Gastrocnemius medialis (tissue), 4 donors: ENCODE data around the gene CDC42. TPM values are rescaled to one million over a fixed set of nuclear protein-coding genes. Genes with fewer than 3 reads are reported as not detected.
A peak's percentile ranks its signal among the peaks of the same experiment; 100 is the strongest.

ENCODE experiments used
- ATAC-seq, 2 donors: fragments of 150-250 bp; one replicate each; pipeline ENCODE4 v1.9.1; 2016
- DNase-seq, 2 donors: peaks; one replicate each; pipeline ENCODE4 v3.0.0-alpha.2; 2019
- H3K27ac ChIP-seq, 4 donors: fragments of 200-600 bp; sonication (generic); 1 replicate in 1 of 4; 2 replicates in 3 of 4; pipeline ENCODE4 v1.5.1; 2016 to 2018; ENCODE audit warnings: mild to moderate bottlenecking in 2 of 4, moderate library complexity in 1 of 4
- H3K27me3 ChIP-seq, 3 donors: fragments of 200-600 bp; sonication (generic) in 2 of 3; 1 replicate in 1 of 3; 2 replicates in 2 of 3; pipeline versions ENCODE4 v1.5.1 to v1.6.0; 2016 to 2019; ENCODE audit warnings: mild to moderate bottlenecking in 1 of 3, moderate library complexity in 1 of 3
- H3K36me3 ChIP-seq, 2 donors: fragments of 200-600 bp; sonication (generic) in 1 of 2; one replicate each; pipeline ENCODE4 v1.5.1; 2017 to 2018
- H3K4me1 ChIP-seq, 2 donors: fragments of 200-600 bp; sonication (generic) in 1 of 2; one replicate each; pipeline ENCODE4 v1.5.1; 2016 to 2017; ENCODE audit warnings: mild to moderate bottlenecking in 2 of 2
- H3K4me3 ChIP-seq, 4 donors: fragments of 200-600 bp; sonication (generic) in 3 of 4; 1 replicate in 1 of 4; 2 replicates in 3 of 4; pipeline ENCODE4 v1.5.1; 2016 to 2019; ENCODE audit warnings: mild to moderate bottlenecking in 2 of 4
- H3K9me3 ChIP-seq, 3 donors: fragments of 200-600 bp; sonication (generic) in 2 of 3; 1 replicate in 1 of 3; 2 replicates in 2 of 3; pipeline ENCODE4 v1.5.1; 2016 to 2019
- POLR2A ChIP-seq, 2 donors: fragments of 450-650 bp; IDR thresholded peaks; one replicate each; pipeline ENCODE4 v1.6.1; 2017; ENCODE audit warnings: antibody characterized with exemption in 2 of 2, mild to moderate bottlenecking in 2 of 2, moderate library complexity in 2 of 2
- in situ Hi-C, 4 donors: fragments of 200-750 bp; cut with MboI; loops; one replicate each; pipeline versions ENCODE4 v1.15.0 to v1.8.0; 2017; ENCODE audit warnings: low sequenced_read_pairs in 4 of 4
- intact Hi-C: fragments of 100-400 bp; cut with DNase I; formaldehyde crosslinking; loops from one replicate; pipeline ENCODE4 v1.15.1; 2023; ENCODE audit warnings: low total_unique reads
- total RNA-seq, 4 donors: library from RNA; depleted of rRNA; stranded (reverse); fragments of >200 nt; gene quantifications; one replicate each; pipeline versions ENCODE4 v1.1.0 to v1.2.3, GENCODE V29; 2016
- TF ChIP-seq, protein P1 (sequence below), 5 experiments: fragments of 450-650 bp in 3 of 5; fragments of 200-600 bp in 2 of 5; sonication (generic) in 2 of 5; IDR thresholded peaks in 4 of 5; conservative IDR thresholded peaks in 1 of 5; 1 replicate in 4 of 5; 2 replicates in 1 of 5; pipeline ENCODE4 v1.5.1; 2016 to 2019; ENCODE audit warnings: antibody characterized with exemption in 5 of 5, mild to moderate bottlenecking in 3 of 5, moderate library complexity in 3 of 5

Gene CDC42
- total RNA-seq, 4 donors from 2014 or later, result 77.0 to 111 (median 108) TPM

DNA sequence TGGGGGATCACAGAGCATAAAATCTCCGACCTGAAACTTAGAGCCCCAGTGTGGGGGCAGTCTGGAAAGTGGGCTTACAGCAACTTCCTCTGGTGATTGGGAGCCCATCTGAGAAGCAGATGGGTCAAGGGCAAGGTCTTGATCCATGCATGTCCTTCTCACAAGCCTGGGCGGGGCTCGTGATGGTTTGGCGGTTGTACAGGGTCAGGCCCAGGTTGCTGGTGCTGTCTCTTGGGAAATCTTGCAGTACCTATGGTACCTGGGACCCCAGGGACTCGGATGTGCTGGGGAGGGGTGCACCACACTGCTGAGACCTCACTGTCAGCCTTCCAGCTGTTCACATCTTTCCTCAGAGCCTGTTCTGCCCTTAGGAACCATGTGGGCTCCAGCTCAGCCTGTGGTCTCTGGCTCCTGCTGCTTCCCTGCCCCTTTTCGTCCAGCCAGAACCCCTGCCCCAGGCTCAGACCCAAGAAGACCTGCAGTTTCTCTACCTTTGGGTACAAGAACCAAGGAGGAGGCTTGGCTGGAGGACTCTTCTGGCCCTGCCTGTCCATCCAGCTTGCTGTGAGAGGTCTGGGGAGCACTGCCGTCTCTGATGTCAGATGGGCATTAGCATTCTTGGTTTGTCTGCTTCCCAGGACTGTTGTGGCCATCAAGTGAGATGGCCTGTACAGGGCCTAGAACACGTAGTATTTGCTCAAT lies 65.9 kb downstream of the CDC42 start:
- H3K4me3 ChIP-seq, result no peak overlapping the region
- in situ Hi-C loops, result loop anchor here in 2 of 4 donors (25.0 kb wide), 2 partner anchors 294 to 519 kb away; partner anchors contain the start of genes C1QA (in 2 of the 2) and C1QC (in 2 of the 2)
- TF ChIP-seq POLR2A (IDR thresholded peaks at IDR 0.05), result no peak
- TF ChIP-seq, protein P1, sequence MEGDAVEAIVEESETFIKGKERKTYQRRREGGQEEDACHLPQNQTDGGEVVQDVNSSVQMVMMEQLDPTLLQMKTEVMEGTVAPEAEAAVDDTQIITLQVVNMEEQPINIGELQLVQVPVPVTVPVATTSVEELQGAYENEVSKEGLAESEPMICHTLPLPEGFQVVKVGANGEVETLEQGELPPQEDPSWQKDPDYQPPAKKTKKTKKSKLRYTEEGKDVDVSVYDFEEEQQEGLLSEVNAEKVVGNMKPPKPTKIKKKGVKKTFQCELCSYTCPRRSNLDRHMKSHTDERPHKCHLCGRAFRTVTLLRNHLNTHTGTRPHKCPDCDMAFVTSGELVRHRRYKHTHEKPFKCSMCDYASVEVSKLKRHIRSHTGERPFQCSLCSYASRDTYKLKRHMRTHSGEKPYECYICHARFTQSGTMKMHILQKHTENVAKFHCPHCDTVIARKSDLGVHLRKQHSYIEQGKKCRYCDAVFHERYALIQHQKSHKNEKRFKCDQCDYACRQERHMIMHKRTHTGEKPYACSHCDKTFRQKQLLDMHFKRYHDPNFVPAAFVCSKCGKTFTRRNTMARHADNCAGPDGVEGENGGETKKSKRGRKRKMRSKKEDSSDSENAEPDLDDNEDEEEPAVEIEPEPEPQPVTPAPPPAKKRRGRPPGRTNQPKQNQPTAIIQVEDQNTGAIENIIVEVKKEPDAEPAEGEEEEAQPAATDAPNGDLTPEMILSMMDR (IDR thresholded peaks at IDR 0.05 in 4 of 5, conservative IDR thresholded peaks at IDR 0.05 in 1 of 5), result no peak
- no peak overlapping the region for H3K27ac ChIP-seq
- no peaks in the 10 kb centered on the region for H3K9me3 ChIP-seq
- intact Hi-C loops, result no loop called here
- H3K4me1 ChIP-seq, result peaks cover 0 to 7% of the 10 kb centered on the region in 2 donors
- H3K27me3 ChIP-seq, result no peaks in the 10 kb centered on the region
- ATAC-seq (no peak), DNase-seq (peak in 1 of 2 donors; percentile 6)
- no peaks in the 10 kb centered on the region for H3K36me3 ChIP-seq

DNA sequence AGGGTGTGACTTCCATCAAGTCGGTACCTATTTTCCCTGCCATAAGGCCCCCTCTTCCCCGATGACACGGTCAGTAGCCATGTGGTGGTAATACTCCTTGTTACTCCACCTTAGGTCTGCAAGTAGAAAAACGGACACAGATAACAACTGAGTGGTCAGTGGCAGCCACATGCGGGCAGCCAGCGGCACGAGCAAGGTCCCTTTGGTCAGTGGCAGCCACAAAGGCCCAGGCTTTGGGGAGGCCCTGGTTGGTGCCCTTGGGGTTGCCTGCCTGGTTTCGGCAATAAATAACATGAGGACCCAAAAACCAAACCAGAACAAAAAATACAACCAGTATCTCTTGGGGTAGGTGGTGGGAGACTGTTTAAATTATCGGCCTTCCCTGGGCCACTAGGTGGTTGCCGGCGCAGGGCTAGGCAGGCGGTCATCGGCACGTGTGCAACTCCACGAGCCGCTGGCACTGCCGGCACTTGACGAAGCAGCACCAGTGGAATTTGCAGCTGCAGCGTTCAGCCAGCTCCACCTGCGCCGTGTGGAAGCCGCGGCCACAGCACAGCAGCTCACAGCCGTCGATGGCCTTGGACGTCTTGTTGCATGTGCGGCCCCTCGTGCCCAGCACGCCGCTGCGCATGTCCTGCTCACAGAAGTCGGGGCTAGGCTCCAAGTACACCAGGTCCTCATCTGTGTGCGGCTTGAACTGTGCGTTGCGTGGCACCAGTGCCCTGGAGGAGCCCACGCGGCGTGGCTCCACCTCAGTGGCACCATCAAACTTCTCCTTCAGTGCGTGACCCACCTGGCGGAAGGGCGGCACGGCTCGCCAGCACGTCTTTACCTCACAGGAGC lies 67.3 kb downstream of the CDC42 start:
- Histone ChIP-seq H3K9me3 (no peaks in the 10 kb centered on the region), H3K4me1 (peaks cover 0 to under 1% of the 10 kb centered on the region in 2 donors), H3K27me3 (no peaks in the 10 kb centered on the region), H3K4me3 (no peak overlapping the region), H3K36me3 (no peaks in the 10 kb centered on the region), H3K27ac (no peak overlapping the region)
- TF ChIP-seq, protein P1 (IDR thresholded peaks at IDR 0.05 in 4 of 5, conservative IDR thresholded peaks at IDR 0.05 in 1 of 5), result no peak
- TF ChIP-seq POLR2A (IDR thresholded peaks at IDR 0.05), result no peak
- intact Hi-C loops, result no loop called here
- ATAC-seq, result no peak
- in situ Hi-C loops, result loop anchor here in 2 of 4 donors (25.0 kb wide), 2 partner anchors 292 to 517 kb away; partner anchors contain the start of genes C1QA (in 2 of the 2) and C1QC (in 2 of the 2)
- DNase-seq, result no peak

DNA sequence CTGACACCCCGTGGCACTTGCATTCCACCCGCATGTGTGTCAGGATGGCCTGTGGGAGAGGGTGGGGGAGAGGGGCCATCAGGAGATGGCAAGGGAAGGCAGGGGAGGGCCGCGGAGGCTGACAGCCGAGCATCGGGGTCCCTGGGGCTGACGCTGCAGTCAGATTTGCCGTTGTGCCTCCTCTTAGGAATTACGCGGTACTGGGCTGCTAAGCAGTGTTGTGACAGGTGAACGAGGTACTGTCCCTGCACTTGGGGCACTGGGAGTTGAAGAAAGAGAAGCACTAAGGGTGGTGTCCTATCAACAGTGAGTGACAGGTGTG lies 67.9 kb downstream of the CDC42 start:
- no peaks in the 10 kb centered on the region for H3K36me3 ChIP-seq
- intact Hi-C loops, result no loop called here
- ATAC-seq (no peak), DNase-seq (no peak)
- H3K4me1 ChIP-seq, result no peaks in the 10 kb centered on the region
- H3K4me3 ChIP-seq, result no peak overlapping the region
- no peak overlapping the region for H3K27ac ChIP-seq
- TF ChIP-seq, protein P1 (IDR thresholded peaks at IDR 0.05 in 4 of 5, conservative IDR thresholded peaks at IDR 0.05 in 1 of 5), result no peak
- TF ChIP-seq POLR2A (IDR thresholded peaks at IDR 0.05), result no peak
- H3K9me3 ChIP-seq, result no peaks in the 10 kb centered on the region
- in situ Hi-C loops, result loop anchor here in 2 of 4 donors (25.0 kb wide), 2 partner anchors 292 to 517 kb away; partner anchors contain the start of genes C1QA (in 2 of the 2) and C1QC (in 2 of the 2)
- no peaks in the 10 kb centered on the region for H3K27me3 ChIP-seq

DNA sequence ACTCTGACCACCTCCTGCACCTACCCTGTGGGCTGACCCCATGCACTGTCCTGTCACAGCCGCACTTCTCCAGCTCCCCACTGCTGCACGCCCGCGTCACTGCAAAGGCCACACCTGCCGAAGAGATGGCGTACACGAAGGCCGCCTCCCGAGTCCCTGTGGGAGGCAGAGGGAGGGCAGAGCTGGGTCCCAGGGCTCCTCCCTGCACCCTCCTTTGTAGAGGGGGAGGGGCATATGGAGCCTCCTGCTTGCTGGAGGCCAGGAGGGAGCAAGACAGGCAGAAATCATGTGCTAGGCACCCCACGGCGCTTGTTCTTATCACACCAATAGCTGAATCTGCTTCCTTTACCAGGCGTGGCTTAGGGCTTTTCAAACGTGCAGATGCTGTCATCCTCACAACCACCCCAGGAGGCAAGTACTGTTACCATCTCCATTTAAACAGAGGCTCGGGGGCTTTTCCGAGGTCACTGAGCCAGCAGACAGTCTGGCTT lies 69.0 kb downstream of the CDC42 start:
- no peaks in the 10 kb centered on the region for H3K27me3 ChIP-seq
- ATAC-seq, result no peak
- H3K36me3 ChIP-seq, result no peaks in the 10 kb centered on the region
- intact Hi-C loops (no loop called here), in situ Hi-C loops (loop anchor here in 2 of 4 donors (25.0 kb wide), 2 partner anchors 291 to 516 kb away; partner anchors contain the start of genes C1QA (in 2 of the 2) and C1QC (in 2 of the 2))
- no peaks in the 10 kb centered on the region for H3K9me3 ChIP-seq
- no peaks in the 10 kb centered on the region for H3K4me1 ChIP-seq
- no peak overlapping the region for H3K4me3 ChIP-seq
- no peak overlapping the region for H3K27ac ChIP-seq
- TF ChIP-seq POLR2A (IDR thresholded peaks at IDR 0.05), result no peak
- no peak for DNase-seq
